Measurements from ENCODE around the gene MAP2K2.

DNA sequence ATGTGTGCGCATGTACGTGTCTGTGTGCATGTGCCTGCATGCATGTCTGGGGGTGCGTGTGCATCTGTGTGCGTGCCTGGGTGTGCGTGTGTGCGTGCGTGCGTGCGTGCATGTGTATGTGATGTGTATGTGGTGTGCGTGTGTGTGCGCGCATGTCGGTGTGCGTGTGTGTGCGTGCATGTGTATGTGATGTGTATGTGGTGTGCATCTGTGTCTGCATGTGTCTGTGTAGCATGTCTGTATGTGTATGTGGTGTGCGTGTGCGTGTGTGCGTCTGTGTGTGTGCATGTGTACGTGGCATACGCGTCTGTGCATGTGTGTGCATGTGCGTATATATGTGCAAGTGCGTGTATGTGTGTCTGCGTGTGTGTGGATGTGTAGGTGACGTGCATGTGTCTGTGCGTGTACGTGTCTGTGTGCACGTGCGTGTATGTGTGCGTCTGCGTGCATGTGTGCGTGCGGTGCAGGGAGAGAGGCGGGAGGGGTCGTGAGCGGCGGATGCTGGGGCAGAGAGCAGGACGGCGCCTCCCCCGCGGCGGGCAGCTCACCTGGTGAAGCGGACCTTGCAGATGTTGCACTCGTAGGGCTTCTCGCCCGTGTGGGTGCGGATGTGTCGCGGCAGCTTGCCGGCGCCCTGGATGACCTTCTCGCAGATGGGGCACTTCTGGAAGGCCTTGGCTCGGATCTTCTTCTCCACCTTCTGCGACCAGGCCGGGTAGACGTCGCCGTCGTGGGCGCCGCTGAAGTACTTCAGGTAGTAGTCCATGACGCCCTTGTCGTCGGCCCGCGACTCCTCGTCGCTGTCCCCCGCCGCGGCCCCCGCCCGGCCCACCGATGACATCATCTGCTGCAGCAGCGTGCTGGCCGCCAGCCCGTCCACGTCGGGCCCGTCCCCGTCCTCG, 70.2 kb downstream of the MAP2K2 start:
- TF ChIP-seq, protein P1, sequence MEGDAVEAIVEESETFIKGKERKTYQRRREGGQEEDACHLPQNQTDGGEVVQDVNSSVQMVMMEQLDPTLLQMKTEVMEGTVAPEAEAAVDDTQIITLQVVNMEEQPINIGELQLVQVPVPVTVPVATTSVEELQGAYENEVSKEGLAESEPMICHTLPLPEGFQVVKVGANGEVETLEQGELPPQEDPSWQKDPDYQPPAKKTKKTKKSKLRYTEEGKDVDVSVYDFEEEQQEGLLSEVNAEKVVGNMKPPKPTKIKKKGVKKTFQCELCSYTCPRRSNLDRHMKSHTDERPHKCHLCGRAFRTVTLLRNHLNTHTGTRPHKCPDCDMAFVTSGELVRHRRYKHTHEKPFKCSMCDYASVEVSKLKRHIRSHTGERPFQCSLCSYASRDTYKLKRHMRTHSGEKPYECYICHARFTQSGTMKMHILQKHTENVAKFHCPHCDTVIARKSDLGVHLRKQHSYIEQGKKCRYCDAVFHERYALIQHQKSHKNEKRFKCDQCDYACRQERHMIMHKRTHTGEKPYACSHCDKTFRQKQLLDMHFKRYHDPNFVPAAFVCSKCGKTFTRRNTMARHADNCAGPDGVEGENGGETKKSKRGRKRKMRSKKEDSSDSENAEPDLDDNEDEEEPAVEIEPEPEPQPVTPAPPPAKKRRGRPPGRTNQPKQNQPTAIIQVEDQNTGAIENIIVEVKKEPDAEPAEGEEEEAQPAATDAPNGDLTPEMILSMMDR (IDR thresholded peaks at IDR 0.05; ENCODE audit: poor library complexity, severe bottlenecking): no peak
- no peak for TF ChIP-seq EZH2 (IDR thresholded peaks at IDR 0.05; ENCODE audit: borderline replicate concordance, insufficient read depth, low read length, poor library complexity, severe bottlenecking)
- TF ChIP-seq RAD21 (conservative IDR thresholded peaks at IDR 0.05): no peak
- no peak for TF ChIP-seq POLR2AphosphoS5 (IDR thresholded peaks at IDR 0.05)
- TF ChIP-seq TAF1 (IDR thresholded peaks at IDR 0.05; ENCODE audit: low read depth): no peak
- TF ChIP-seq MXI1 (conservative IDR thresholded peaks at IDR 0.05; ENCODE audit: poor library complexity, severe bottlenecking): no peak
- TF ChIP-seq EP300 (conservative IDR thresholded peaks at IDR 0.05; ENCODE audit: poor library complexity, severe bottlenecking): no peak
- TF ChIP-seq, protein P2, sequence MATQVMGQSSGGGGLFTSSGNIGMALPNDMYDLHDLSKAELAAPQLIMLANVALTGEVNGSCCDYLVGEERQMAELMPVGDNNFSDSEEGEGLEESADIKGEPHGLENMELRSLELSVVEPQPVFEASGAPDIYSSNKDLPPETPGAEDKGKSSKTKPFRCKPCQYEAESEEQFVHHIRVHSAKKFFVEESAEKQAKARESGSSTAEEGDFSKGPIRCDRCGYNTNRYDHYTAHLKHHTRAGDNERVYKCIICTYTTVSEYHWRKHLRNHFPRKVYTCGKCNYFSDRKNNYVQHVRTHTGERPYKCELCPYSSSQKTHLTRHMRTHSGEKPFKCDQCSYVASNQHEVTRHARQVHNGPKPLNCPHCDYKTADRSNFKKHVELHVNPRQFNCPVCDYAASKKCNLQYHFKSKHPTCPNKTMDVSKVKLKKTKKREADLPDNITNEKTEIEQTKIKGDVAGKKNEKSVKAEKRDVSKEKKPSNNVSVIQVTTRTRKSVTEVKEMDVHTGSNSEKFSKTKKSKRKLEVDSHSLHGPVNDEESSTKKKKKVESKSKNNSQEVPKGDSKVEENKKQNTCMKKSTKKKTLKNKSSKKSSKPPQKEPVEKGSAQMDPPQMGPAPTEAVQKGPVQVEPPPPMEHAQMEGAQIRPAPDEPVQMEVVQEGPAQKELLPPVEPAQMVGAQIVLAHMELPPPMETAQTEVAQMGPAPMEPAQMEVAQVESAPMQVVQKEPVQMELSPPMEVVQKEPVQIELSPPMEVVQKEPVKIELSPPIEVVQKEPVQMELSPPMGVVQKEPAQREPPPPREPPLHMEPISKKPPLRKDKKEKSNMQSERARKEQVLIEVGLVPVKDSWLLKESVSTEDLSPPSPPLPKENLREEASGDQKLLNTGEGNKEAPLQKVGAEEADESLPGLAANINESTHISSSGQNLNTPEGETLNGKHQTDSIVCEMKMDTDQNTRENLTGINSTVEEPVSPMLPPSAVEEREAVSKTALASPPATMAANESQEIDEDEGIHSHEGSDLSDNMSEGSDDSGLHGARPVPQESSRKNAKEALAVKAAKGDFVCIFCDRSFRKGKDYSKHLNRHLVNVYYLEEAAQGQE (IDR thresholded peaks at IDR 0.05; ENCODE audit: borderline replicate concordance): no peak

All from neural cell (in vitro differentiated cells).